GM21515 (cell line): ENCODE measurements around the gene MRPL33.

Experiments used
- ATAC-seq: cut with Tn5 transposase; IDR thresholded peaks from one replicate; pipeline ENCODE4 v1.9.1; 2021; ENCODE audit not compliant: unreplicated experiment

The MRPL33 gene

DNA sequence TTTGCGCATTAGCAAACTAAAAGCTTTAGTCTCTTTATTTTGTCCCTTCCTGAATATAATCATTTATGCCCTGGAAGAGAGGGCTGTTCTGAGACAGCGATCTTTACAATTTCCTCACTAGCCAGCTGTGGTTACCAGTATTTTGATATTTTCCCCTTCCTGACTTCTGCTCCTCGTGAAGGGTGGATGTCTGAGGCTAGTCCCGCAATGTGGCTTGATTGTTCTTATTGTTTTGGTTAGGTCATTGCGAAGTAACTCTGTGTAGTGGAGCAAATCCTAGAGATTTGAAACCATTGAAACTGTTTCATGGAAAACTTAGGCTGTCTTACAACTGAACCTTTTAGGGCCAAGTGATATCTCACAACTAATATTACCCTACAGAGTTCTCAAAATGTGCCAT, 2.4 kb downstream of the MRPL33 start:
- no peak for ATAC-seq

GRCh38 chr2:27776097-27776496, 4.6 kb downstream of the MRPL33 start:
- no peak for ATAC-seq

DNA sequence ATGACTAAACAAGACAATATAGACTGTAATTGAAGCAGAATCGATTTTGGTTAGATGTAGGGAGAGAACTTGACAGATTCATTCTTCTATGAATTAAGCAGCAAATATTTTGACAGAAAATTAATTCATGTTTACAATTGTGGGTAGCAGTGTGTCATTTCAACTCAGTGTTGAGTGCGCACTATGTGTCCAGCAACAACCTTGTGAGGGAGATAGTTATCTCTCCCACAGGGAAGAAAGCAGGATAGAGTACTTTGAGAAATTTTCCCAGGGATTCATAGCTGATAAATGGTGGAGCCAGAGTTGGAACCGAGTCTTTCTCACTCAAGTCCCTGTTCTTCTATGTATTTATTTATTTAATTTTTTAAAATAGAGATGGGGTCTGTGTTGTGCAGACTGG, 5.2 kb downstream of the MRPL33 start:
- no peak for ATAC-seq

DNA sequence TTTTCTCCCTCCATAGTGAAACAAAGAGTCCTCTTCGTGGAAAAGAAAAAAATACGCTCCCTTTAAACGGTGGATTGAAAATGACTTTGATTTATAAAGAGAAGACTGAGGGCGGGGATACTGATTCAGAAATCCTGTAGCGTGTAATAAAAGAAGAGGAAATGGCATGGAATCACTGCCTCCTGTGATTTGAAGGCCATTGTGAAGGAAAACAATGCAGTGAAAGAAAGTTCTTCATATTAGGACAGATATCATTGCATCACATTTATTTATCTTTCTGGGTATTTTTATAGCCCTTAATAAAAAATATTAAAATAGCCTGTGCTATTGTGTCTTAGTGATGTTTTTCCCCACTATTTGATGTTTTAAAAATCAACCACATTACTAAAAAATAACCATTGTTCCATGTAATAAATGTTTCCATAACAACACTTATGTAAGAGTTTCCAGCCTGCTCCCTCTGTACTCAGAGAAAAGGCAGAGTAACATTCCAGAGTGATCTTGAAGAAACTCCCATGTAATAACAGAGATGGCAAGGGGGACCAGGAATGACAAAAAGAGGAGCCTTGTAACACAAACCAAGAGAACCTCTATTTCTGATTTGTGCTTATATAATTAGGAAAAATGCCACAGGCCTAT, 8.0 kb downstream of the MRPL33 start:
- ATAC-seq = no peak

DNA sequence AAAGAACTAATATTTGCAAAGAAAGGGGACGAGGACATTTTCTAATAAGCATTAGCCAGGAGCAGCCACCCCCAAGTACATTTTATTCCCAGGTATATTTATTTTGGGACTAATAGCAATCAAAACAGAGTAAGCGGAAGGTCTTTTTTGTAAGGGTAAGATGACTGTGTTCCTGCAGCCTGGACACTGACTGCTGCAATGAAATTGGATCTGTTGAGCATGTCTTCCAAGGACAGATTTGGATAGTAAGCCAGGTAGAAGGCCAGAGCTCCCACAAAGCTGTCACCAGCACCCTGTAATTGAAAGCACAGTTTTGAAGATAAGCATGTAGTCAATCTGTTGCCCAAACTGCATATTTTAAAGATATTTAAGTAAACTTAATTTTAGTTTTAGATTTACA, 10.0 kb downstream of the MRPL33 start:
- no peak for ATAC-seq

GRCh38 chr2:27782701-27783100, 11.2 kb downstream of the MRPL33 start:
- ATAC-seq = no peak

- no peak for ATAC-seq
Measured at GRCh38 chr2:27790796-27791195, 19.3 kb downstream of the MRPL33 start.

DNA sequence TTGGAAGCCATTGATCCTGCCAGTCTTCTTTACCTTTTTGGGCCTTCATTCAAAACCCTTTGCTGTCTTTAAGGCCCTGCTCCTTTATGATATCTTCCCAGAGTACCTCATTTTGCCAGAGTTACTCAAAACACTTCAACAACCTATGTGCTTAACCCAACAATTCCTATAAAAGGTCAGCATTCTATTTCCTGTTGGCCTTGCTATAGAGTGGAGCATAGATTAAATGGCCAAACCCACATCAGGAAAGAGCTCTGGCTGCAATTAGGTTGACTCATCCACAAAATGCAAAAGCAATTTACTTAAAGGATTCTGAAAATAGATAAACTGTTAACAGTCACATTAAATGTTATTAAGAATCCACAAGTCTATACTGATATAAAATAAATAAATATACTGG, 21.2 kb downstream of the MRPL33 start:
- ATAC-seq = no peak

- ATAC-seq = no peak
Measured at GRCh38 chr2:27795093-27795834, 23.7 kb downstream of the MRPL33 start.

GRCh38 chr2:27795868-27796277, 24.4 kb downstream of the MRPL33 start:
- no peak for ATAC-seq

- ATAC-seq = no peak
Measured at GRCh38 chr2:27796791-27797765, 25.6 kb downstream of the MRPL33 start.

- no peak for ATAC-seq
Measured at GRCh38 chr2:27797841-27798240, 26.3 kb downstream of the MRPL33 start.

GRCh38 chr2:27798486-27798885, 27.0 kb downstream of the MRPL33 start:
- no peak for ATAC-seq

DNA sequence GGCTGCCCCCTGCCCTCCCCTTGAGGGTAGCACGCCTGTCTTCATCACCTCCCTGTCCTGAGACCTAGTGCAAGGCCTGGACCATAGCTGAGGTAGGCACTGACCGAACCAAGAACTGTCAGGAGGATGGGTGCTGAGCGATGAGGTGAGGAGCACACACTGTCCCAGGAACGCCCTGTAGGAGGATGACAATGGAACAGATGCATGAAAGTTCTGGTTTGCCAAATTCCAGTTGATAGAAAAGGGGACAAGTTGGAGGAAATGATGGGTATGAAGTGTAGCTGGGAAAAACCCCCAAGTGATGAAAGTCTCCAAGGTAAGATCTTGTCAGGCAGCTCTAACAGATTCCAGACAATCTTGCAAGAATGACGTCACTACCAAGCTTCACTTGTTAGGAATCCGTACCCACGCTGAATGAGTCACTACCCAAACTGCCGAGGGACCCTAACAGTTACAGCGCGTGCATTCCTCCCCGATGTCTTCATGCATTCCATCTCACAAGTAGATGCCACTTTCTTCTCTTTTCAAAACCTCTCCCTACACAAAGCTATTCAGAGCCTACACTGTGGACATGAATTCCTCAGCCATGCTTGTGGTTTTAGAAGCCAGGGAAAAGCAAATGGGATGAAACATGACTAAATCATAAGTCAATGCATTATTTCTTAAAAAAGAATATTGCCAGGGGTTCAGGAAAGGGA, 27.6 kb downstream of the MRPL33 start:
- no peak for ATAC-seq

- no peak for ATAC-seq
Measured at GRCh38 chr2:27799646-27800010, 28.1 kb downstream of the MRPL33 start.

DNA sequence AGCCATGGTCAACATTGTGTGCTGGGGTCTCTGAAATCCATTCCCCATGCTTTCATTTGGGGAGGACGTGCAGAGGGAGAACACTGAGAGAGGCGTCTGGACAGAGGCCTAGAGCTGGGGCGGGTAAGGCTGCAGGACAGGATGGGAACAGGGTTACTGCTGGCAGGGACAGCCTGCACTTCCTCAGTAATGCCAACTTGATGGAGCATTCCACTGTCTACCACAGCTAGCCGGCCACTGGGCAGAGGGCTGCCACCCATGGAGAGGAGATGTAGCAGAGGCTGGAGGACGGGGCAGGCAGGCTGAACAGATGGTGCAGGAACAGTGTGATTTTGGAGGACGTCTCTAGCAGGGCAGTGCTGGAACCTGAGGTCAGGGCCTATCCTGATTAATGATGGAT, 29.3 kb downstream of the MRPL33 start:
- ATAC-seq = no peak

DNA sequence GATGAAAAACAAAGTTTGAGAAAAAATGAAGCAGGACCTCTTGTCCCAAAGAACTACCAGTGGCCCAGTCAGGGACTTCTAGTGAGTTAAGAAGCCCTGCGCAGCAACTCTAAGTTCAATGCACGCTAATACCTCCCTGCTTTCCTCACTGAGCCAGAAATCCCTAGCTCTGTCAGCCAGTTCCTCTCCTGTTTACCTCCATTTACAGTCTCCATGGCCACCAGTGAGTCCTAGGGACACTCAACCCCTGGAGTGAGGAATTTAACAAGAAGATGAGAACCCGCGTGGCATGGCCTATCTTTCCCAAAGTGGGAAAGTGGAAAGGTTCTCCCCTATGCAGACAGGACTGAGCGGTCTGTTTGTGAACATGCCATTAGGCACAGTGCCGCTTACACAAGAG, 31.0 kb downstream of the MRPL33 start:
- ATAC-seq = no peak

- no peak for ATAC-seq
Measured at GRCh38 chr2:27803046-27803445, 31.5 kb downstream of the MRPL33 start.

GRCh38 chr2:27804146-27804545, 32.6 kb downstream of the MRPL33 start:
- no peak for ATAC-seq

DNA sequence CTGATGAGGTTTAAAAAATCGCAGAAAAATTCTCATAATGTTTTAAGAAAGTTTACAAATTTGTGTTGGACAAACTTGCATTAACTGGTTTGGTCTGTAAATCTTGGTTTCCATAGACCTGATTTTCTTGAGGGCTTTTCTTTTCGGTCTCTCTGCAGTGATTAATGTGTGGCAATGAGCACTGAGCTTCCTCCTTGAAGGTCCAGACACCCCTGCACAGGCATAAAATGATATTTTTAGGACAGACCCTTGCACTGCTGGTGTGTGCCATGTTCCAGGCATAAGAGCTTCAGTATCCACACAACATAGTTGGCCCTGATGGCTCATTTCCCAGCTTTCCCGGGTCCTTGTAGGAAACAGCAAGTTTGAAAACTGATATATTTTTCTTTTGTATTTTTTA, 33.7 kb downstream of the MRPL33 start:
- ATAC-seq = no peak
